HG03039 (cell line): ENCODE measurements around the gene GJB4.
"Not testable (repeated sequence)": the region's sequence is repeated elsewhere in the genome, so short reads cannot be mapped to it uniquely, and the experiment has no call there.

Experiments used
- ATAC-seq: cut with Tn5 transposase; IDR thresholded peaks from one replicate; pipeline ENCODE4 v1.9.1; 2021; ENCODE audit warnings: mild to moderate bottlenecking, moderate library complexity; ENCODE audit not compliant: unreplicated experiment

The GJB4 gene

DNA sequence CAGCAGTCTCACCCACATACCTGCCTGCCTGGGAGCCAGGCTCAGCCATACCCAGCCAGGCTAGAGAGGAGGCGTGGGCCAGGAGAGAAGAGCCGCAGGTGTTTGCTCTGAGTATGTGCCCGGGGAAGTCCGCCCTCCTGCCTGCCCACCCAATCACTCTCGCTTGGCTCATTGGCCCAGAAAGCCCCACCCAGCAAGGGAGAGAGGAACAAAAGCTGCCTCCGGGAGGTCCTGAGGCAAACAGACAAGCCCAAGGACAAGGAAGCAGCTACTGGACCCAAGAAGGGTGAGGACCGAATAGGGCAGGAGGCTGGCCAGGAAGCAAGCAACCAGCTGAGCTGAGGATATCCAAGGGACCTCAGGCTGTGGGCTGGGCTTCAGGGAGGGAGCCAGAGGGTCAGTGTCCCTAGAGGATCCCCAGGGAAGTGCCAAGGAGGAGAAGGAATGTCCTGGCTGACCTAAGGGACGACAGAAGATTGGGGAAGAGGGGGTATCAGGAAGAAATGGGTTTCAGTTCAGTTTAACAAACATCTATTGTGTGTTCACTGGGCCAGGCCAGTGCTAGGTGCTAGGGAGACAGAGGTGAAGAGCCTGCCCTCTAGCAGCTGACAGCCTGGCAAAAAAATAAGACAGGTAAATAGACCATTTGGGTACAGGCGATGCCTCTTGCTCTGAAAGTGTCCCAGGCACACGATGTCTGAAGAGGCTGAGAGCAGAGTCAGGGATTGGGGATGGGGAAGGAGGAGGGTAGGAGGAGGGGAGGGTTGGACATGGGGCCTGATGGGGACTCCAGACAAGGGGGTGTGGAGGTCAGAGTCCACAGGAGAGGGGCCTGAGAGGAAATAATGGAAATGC lies at the start of gene GJB4:
Gene GJB4, plus strand, starts transcription at position 238 of the 855 bp plus-strand sequence. CDS start 1,515 bp downstream, outside the sequence.
- ATAC-seq: no peak

DNA sequence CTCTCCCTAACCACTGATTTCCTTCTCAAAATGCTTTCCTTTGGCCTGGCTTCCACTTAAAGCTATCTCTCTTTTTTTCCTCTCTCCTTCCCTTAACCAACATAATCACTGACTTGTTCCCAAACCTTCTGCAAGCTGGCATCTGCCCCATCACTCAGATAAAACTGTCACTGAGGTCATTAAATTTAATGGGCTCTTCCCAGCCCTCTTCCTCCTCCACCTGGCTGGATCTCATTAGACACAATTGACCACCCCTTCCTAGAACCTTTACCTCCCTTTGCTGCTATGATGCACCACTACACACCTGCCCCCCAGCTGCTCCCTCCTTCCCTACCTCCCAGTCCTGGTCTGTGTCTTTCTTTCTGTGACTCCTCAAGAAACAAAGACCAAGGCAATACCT lies 48.7 kb upstream of the GJB4 start:
- ATAC-seq: no peak

DNA sequence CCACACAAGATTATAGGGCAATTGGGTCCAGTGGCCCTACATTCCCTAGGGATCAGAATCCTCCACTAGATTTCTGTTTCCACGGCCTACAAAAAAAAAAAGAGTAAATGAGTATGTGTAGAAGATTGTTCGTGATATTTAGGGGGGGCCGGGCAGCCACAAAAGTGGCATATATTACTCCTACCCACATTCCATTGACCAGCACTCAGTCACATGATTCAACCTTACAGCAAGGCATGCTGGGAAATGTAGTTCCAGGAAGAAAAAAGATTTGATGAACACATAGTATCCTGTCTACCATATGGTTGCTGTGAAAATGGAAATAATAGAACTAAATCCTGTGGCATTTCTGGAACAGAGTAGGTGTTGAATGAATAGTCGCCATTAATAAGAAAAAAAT lies 48.1 kb upstream of the GJB4 start:
- ATAC-seq: no peak

DNA sequence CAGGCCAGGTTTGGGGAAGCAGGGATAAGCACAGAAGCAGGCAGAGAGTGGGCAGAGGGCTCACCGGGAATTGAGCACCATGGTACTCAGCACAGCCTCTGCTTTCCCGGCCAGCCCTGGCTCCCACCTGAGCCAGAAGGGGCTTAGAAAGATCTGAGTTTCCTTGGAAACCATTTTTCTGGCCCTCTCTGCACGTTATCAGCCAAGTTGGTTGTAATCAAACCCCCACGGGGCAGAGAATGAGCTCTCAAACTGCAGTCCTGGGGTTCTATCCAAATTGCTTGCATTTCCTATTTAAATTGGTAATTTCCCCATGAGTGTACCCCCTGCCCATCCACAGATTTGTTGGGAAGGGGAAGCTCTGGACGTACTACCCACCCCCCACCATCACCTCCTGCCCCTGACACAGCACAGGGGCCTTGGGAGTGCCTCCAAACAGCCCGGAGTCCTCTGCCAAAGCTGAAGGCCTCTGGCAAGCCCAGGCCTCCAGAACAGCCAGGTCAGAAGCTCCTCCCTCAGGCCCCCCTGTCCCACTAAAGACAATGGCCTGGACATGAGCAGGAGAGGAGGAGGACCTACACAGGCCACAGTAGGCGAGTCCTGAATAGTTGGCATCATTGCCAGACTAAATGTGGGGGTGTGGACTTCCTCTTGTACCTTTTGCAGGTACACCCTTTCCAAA lies 47.4 kb upstream of the GJB4 start:
- ATAC-seq: no peak

DNA sequence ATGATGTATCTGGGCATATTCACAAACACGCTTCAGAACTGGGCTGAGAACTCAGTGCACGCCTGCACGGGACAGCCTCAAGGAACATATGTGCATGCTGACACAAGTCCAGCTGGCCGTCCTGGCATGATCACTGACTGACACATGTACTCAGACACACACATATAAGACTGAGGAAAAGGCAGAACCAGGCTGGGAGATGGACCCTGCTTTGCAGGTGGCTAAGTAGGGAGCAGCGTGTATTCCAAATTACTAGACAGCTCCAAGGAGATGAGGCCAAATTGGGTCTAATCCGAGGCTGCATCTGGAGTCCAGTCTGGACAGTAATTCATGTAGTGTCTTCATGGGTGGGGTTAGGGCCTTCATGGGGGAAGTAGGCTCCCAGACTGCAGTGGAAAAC lies 46.1 kb upstream of the GJB4 start:
- ATAC-seq: no peak

DNA sequence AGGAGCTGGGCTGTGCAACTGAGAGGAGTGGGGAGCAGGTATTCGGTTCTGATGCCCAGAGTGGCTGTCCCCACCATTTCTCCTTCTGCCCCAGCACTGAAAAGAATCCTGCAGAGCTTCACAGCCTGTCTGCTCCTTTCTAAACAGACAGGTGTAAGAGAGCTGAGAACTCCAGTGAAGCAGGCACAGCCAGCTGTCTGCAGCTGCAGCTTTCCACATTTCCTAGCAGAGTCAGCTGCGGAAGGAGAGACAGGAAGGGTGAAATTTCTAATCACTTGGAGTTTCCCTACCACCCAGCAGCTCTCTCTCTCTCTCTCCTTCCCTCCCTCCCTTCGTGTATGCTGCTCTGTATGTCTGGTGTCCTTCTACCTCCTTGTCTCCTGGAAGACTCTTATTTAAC lies 45.2 kb upstream of the GJB4 start:
- no peak for ATAC-seq

DNA sequence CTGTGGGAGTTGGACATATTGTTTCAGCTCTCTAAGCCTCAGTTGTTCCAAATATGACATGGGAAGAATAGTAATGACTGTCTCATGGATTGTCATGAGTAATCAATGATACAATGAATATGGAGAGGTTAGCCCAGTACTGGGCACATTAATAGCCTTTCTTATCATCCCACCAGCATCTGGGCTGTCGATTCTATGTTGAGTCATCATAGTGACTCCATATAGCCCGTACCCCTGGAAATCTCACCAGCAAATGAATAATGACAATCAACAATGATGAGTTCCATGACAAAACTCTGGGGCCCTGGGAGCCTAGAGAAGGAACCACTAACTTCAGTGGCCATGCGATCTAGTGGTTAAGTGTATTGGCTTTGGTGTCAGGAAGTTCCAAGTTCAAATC lies 44.4 kb upstream of the GJB4 start:
- ATAC-seq: no peak

DNA sequence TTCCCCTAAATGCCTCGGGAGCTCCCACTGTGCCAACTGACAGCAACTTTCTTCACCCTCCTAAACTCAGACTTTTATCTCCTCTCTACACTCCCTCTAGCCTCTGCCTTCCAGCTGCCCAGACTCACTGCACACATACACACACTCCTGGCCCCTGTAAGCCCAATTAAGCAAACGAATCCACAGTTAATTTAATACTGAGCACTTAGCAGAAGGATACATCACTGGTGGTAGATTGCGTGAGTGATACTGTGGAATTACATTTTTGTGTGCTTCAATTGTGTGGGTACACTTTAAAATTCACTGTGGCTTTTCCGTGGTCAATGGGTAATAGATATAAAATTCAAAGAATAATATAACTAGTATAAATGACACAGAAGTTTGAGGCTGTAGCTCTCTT lies 38.3 kb upstream of the GJB4 start:
- ATAC-seq: no peak

DNA sequence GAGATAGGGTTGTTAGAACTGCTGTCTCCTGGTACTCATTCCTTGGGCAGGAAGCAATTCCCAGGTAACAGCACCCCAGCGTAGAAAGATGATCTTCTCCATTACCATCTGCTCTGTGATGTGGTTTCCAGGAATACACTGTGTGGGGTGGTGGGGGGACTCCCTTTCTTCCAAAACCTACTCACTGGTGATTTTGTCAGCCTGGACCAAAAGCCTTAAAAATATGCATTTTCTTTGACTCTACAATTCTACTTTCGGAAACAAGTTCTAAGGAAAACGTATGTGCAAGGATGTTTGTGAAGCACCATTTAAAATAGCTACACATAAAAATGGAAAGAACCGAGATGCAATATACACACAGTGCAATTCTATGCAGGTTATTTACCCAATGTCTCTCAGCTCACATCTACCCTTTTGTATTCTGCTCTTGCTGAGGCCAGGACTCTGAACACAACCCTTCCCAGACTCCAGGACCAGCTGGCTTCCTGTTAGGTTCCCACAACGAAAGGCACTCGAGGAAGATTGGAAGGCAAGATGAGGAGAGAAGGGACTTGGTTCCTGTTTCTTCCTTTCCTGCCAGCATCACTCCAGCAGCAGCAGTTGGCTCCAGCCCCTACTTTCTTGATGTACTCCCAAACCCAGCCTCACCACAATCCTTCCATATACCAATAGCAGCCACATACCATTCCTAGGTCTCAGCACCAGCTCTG lies 37.7 kb upstream of the GJB4 start:
- no peak for ATAC-seq

DNA sequence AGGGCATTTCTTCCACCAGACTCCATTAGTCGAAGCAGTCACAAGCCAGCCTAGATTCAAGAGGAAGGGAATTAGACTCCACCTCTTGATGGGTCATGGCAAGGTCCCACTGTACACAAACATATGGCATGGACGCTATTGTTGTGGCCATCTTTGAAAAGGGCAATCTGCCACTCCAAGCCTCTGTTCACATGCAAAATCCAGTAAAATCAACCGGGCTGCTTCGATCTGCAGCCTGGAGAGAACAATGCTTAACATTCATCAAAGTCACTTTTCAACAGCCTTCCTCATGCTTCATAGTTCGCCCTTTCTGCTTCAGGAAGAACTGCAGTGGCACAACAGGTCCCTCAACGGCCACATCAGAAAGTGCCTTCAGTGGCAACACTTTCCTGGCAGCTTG lies 32.7 kb upstream of the GJB4 start:
- no peak for ATAC-seq

DNA sequence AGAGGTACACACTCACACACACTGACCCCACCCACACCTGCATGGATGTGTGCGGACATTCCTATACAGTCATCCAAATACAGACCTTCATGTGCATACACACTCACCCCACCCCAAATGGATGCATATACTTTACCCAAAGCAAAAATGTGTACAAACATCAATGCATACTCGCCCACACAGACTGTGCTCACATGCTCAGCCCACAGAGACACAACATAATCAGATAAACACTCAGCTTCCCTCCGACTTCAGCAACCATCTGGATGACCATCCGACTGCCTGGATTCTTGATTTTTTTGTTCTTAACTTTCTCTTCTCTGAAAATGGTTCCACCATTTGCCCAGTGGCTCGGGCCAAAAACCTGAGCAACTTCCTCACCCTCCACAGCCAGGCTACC lies 29.1 kb upstream of the GJB4 start:
- ATAC-seq: no peak

DNA sequence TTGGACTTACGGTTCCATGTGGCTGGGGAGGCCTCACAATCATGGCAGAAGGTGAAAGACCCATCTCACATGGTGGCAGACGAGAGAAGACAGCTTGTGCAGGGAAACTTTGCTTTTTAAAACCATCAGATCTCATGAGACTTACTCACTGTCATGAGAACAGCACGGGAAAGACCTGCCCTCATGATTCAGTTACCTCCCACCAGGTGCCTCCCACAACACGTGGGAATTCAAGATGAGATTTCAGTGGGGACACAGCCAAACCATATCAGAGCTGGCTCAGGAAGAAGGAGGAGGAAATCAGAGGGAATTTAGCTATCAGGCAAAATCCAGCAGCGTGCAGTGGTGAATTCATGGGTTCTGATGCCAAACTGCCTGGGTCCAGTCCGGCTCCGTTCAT lies 26.7 kb upstream of the GJB4 start:
- ATAC-seq: not testable (repeated sequence)

DNA sequence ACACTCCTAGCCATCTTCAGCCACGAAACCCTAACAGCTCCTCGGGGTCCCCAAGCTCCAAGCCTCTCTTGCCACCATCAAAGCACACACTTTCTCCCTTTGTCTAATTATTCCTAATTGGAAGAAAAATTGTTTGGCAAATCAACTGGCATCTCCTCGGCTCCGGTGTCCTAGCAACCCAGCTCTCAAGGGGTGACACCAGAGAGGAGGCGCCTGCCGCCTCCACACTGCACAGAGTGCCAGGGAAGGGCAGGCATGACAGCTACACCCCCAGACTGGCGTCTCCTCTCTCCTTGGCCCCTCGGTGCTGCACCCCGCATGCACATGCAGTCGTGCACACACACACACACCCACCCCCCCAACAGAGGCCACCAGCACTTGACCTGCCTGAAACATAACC lies 22.8 kb upstream of the GJB4 start:
- ATAC-seq: no peak

DNA sequence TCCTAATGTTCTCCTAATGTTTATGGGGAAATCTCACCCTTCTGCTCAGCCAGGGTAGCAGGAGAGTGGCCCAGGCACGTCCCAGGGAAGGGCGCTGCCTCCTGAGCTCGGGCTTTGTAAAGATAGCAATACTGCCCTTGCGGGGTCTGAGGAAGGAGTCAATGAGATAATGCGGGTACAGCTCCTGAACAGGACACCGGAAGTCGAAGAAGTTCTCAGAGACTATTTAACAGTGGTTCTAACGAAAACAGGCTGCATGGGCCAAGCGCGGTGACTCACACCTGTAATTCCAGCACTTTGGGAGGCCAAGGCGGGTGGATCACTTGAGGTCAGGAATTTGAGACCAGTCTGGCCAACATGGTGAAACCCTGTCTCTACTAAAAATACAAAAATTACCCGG lies 22.3 kb upstream of the GJB4 start:
- not testable (repeated sequence) for ATAC-seq

DNA sequence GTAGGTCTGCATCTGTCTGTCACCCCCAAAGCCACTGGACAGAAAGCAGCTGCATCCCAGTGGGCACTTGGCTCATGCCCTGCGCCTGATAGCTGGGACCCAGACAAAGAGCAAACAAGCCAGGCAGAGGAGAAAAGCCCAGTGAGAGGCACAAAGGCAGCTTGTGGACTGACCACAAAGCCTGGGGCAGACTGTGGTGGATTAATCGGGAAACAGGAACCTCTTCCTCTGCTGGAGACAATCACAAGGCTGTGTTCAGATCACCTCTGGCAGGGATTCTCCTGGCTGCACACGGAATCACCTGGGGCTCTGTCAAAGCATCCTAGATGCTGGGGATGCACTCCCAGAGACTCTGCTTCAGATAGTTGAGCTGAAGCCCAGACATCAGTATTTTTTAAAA lies 19.9 kb upstream of the GJB4 start:
- no peak for ATAC-seq

DNA sequence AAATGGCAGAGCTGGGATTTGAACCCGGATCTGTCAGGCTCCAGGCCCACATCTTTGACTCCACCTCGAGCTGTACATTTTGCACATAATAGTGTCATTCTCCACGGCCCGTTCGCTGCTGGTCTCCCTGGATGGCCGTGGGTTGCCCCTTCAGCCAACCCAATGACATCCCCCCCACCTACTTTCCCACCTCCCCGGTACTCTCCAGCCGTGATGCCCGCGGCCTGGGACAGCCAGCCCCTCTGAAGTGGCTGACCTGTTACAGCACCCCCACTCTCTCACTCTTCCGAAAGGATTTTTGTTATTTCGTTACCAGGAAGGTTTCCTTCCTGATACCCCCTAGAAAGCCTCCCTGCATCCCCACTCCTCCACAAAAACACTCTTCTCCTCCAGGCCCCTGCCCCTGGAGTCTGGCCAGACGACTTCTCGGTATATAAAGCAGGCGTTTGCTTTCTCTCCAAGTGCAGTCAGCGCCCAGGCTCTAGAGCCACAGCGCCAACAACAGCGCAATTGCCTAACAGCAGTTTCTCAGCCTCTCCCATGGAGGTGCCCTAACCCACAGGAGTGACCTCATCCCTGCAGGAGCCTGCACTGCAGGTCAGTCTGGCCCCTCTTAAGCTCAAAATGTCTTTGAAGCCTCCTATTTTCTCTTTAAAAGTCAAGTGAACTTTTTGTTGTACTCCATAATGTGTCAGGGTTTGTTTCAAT lies 19.2 kb upstream of the GJB4 start:
- ATAC-seq: no peak

DNA sequence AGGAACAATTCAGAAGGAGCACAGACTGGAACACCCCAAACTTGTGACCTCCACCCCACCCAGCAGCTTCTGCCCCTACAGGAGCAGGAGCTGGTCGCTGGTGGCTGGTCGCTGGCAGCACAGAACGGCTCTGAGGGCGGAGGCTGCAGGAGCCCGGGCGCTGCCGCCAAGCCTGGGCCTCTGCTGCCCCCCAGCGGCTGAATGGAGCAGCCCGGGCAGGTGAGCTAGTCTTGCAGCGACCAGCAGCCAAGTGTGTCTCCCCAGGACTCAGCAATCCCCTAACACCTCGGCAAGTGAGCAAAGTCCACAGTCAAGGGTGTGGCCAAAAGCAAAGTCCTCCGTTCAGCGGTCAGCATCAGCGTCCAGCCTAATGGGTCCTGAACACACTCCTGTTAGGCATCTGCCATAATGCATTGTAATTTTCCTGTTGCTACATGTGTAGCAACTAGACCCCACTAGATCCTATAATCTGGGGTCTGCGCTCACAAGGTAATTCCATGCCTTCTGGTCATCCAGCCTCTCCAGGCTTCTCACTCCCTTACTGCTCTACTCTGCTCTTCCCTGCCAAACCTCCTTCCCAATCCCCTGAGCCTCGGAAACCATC lies 16.8 kb upstream of the GJB4 start:
- peak; percentile 70 for ATAC-seq

DNA sequence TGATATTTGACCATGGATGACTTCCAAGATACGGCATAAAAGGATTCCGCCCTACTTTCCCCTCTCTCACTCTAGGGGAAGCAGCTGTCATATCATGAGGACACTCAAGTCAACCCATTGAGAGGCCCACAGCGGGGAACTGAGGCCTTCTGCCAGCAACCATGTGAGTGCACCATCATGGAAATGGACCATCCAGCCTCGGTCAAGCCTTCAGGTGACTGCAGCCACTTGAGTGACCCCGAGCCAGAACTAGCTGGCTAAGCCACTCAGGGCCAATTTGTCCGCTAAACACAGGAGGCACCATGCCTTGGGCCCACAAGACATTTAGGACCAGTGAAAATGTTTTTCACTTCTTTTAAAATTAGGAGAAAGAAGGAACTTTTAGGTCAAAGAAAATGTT lies 15.8 kb upstream of the GJB4 start:
- ATAC-seq: no peak

DNA sequence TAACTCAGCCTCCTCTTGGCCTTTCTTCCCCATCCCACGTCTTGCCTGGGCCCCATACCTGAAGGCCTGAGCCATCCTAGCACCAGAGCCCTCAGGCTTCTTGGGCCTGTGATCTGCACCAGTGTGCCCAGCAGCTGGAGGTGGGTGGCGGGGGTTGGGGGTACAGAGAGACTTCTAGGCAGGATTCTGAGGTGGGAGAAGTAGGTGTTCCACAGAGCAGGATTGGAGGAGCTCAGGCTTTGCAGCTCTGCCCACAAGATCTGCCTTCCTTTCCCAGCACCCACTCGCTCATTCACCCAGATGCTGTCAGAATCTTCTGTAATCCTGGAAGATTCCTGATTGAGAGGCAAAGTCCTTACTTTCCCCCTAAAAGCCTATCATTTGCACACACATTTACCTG lies 14.7 kb upstream of the GJB4 start:
- no peak for ATAC-seq

DNA sequence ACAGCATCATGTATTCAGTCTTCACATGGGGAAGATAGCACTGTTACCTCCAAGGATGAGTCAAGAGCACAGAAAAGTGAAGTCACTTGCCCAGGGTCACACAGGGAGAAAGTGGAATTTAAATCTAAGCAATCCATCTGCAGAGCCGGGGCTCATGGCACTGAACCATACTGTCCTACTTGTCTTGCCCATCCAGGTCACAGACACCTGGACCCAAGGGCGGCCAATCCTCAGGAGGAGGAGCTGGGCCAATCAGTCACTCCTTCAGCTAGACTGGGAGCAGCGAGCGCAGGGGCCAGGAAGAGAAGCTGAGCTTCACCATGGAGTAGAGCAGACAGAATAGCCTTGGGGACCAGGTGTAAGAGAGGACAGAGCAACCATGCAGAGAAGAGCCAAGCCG lies 13.9 kb upstream of the GJB4 start:
- no peak for ATAC-seq

DNA sequence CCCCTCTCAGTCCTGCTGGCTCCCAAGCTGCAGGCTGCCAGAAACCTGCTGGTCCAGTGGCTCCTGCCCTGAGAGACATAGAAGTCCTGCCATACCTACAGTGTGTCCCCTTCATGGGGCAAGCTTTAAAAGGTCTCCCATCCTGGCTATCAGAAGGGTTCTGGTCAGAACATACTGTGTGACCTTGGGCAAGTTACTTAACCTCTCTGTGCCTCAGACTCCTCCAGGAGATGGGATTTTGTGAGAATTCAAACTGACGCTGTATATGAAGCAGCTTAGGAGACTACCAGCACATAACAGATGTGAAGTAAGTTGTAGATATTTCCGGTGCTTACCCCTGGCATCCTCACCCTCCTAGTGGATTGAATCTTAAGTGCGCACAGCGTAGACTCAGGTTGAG lies 13.4 kb upstream of the GJB4 start:
- ATAC-seq: no peak
